Neural cell (in vitro differentiated cells): ENCODE data around the gene NPRL2. TPM values are rescaled to one million over a fixed set of nuclear protein-coding genes. Genes with fewer than 3 reads are reported as not detected.

Source experiments
- H2AFZ ChIP-seq: fragments of 200-600, 300-800 bp; sonication (generic), shearing (Covaris generic); 2 replicates; pipeline ENCODE4 v1.6.0; 2014; ENCODE audit warnings: low read depth, mild to moderate bottlenecking, antibody characterized with exemption, low read length, moderate library complexity
- H3F3A ChIP-seq: fragments of 200-600 bp; shearing (Covaris generic); 2 replicates; pipeline ENCODE4 v1.6.1; 2016; ENCODE audit warnings: mild to moderate bottlenecking, moderate library complexity, mixed read lengths, antibody characterized with exemption, low read length; ENCODE audit not compliant: insufficient read depth, poor library complexity, severe bottlenecking
- H3K27ac ChIP-seq: fragments of 200-600, 300-800 bp; sonication (generic), shearing (Covaris generic); 2 replicates; pipeline ENCODE4 v1.5.1; 2014; ENCODE audit warnings: mild to moderate bottlenecking, low read length, moderate library complexity
- H3K27me3 ChIP-seq: fragments of 300-800, 200-600 bp; sonication (generic), shearing (Covaris generic); 2 replicates; pipeline ENCODE4 v1.6.0; 2014; ENCODE audit warnings: mild to moderate bottlenecking, low read depth, low read length, moderate library complexity; ENCODE audit not compliant: insufficient read depth
- H3K36me3 ChIP-seq: fragments of 300-800, 200-600 bp; sonication (generic), shearing (Covaris generic); 2 replicates; pipeline ENCODE4 v1.5.1; 2014; ENCODE audit warnings: mild to moderate bottlenecking, antibody characterized with exemption, low read length, moderate library complexity; ENCODE audit not compliant: insufficient read depth
- H3K4me2 ChIP-seq: fragments of 300-800, 200-600 bp; sonication (generic), shearing (Covaris generic); 2 replicates; pipeline ENCODE4 v1.6.0; 2014; ENCODE audit warnings: mild to moderate bottlenecking, low read length
- H3K4me3 ChIP-seq: fragments of 300-800, 200-600 bp; sonication (generic), shearing (Covaris generic); 2 replicates; pipeline ENCODE4 v1.5.1; 2014; ENCODE audit warnings: mild to moderate bottlenecking, low read length, moderate library complexity
- H3K79me2 ChIP-seq: fragments of 200-600 bp; shearing (Covaris generic); replicated peaks from 2 replicates; pipeline ENCODE4 v1.6.0; 2014; ENCODE audit warnings: mild to moderate bottlenecking, low read length, moderate library complexity; ENCODE audit not compliant: insufficient read depth
- H3K9ac ChIP-seq: fragments of 300-800, 200-600 bp; sonication (generic), shearing (Covaris generic); 2 replicates; pipeline ENCODE4 v1.6.1; 2016; ENCODE audit warnings: mild to moderate bottlenecking, low read length, mixed read lengths
- H3K9me2 ChIP-seq: fragments of 200-600 bp; shearing (Covaris generic); 2 replicates; pipeline ENCODE4 v1.6.1; 2016; ENCODE audit warnings: mild to moderate bottlenecking, low read length, mixed read lengths; ENCODE audit not compliant: insufficient read depth
- H3K9me3 ChIP-seq: fragments of 200-600, 300-800 bp; sonication (generic), shearing (Covaris generic); 2 replicates; pipeline ENCODE4 v1.6.1; 2016; ENCODE audit warnings: mild to moderate bottlenecking, mixed run types, low read length, moderate library complexity, mixed read lengths
- H4K20me1 ChIP-seq: fragments of 200-600 bp; shearing (Covaris generic); 2 replicates; pipeline ENCODE4 v1.6.1; 2016; ENCODE audit warnings: mild to moderate bottlenecking, mixed run types; ENCODE audit not compliant: insufficient read depth
- EP300 ChIP-seq: fragments of 450-650 bp; conservative IDR thresholded peaks from 2 replicates; pipeline ENCODE4 v1.6.1; 2014; ENCODE audit warnings: antibody characterized with exemption, mild to moderate bottlenecking, moderate library complexity; ENCODE audit not compliant: poor library complexity, severe bottlenecking
- EZH2 ChIP-seq: fragments of 200-600, 300-800 bp; shearing (Covaris generic), sonication (generic); IDR thresholded peaks from 2 replicates; pipeline ENCODE4 v1.6.1; 2014; ENCODE audit warnings: antibody characterized with exemption, low read length, borderline replicate concordance, mild to moderate bottlenecking; ENCODE audit not compliant: insufficient read depth, poor library complexity, severe bottlenecking
- MXI1 ChIP-seq: fragments of 450-650 bp; conservative IDR thresholded peaks from 2 replicates; pipeline ENCODE4 v1.6.1; 2014; ENCODE audit warnings: antibody characterized with exemption, mild to moderate bottlenecking; ENCODE audit not compliant: poor library complexity, severe bottlenecking
- POLR2AphosphoS5 ChIP-seq: IDR thresholded peaks from 2 replicates; pipeline ENCODE4 v1.6.1; 2012
- RAD21 ChIP-seq: fragments of 450-650 bp; conservative IDR thresholded peaks from 2 replicates; pipeline ENCODE4 v1.6.1; 2014; ENCODE audit warnings: antibody characterized with exemption, mild to moderate bottlenecking, moderate library complexity
- SMC3 ChIP-seq: fragments of 450-650 bp; conservative IDR thresholded peaks from 2 replicates; pipeline ENCODE4 v1.6.1; 2014; ENCODE audit warnings: antibody characterized with exemption, mild to moderate bottlenecking, moderate library complexity; ENCODE audit not compliant: poor library complexity
- TAF1 ChIP-seq: IDR thresholded peaks from 2 replicates; pipeline ENCODE4 v1.6.1; 2012; ENCODE audit warnings: low read depth
- polyA plus RNA-seq: library from polyadenylated mRNA; depleted of rRNA; stranded (reverse); fragments of >200 nt; gene quantifications from 2 replicates; pipeline ENCODE4 v1.2.3, GENCODE V29; 2014
- TF ChIP-seq, protein P1 (sequence below): fragments of 450-650 bp; IDR thresholded peaks from 2 replicates; pipeline ENCODE4 v1.5.1; 2014; ENCODE audit warnings: antibody characterized with exemption, mild to moderate bottlenecking, moderate library complexity; ENCODE audit not compliant: poor library complexity, severe bottlenecking
- TF ChIP-seq, protein P2 (sequence below): IDR thresholded peaks from 2 replicates; pipeline ENCODE4 v1.6.1; 2012; ENCODE audit warnings: borderline replicate concordance

NPRL2 gene
- polyA plus RNA-seq, 1 donor from 2014 or later = 118 TPM

DNA sequence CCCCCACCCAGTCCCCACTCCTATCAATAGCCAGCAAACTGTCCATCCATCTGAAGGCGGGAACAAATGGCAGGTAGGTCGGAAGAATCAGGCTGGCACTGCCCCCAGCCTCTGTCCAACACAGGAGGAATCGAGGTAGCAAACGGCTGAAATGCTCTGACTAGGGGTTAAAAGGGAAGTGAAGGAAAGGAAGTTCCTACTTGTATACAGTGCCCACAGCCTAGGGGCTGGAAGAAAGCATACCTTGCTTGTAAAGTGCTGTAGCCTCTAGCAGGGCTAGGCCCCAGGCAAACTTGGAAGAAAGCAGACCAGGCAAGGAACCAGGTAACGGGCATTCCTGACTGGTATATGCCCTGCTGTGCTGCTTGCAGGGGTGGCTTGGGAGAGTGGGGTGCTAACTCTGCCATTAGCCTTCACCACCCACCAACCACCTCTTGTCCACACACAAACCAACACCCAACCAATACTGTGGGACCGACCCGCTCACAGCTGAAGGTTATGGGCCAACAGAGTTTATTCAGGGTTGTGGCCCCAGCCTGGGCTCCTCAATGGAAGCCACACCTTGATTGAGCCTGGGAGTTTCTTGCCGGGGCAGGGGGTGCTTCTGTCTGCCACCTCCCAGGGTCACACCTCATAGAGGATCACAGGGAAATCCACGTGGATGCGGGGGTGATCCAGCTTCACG is 24.9 kb downstream of the NPRL2 start:
- Histone ChIP-seq H3K9me2 (no peaks in the 10 kb centered on the region), H3K79me2 (peaks cover 14% of the 10 kb centered on the region), H3K9ac (no peak overlapping the region), H3K4me2 (no peak overlapping the region), H3K27me3 (no peaks in the 10 kb centered on the region), H3K9me3 (no peaks in the 10 kb centered on the region), H3K4me3 (no peak overlapping the region), H3F3A (no peaks in the 10 kb centered on the region), H3K27ac (no peak overlapping the region), H4K20me1 (no peaks in the 10 kb centered on the region), H3K36me3 (no peaks in the 10 kb centered on the region), H2AFZ (no peak overlapping the region)
- TF ChIP-seq RAD21 (no peak), EP300 (no peak)

DNA sequence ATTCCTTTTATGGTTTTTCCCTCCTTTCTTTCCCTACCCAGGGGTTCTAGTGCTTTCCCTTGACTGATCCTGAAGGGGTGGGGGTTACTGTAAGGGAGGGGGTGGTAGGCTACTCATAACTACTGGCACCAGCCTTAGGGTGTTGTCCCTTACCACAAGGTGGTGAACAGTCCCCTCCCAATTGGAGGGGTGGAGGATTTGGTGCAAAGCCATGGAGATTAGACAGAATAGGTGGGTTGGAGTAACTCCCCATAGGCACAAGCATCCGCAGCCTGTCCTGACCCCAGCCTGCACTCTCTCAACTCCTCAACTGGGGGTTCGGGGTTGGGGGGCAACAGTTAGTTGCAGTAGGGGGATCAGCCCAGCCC is 25.5 kb downstream of the NPRL2 start:
- no peaks in the 10 kb centered on the region for H3K9me3 ChIP-seq
- no peak overlapping the region for H2AFZ ChIP-seq
- no peak overlapping the region for H3K4me2 ChIP-seq
- H4K20me1 ChIP-seq = no peaks in the 10 kb centered on the region
- no peaks in the 10 kb centered on the region for H3K9me2 ChIP-seq
- H3K27me3 ChIP-seq = no peaks in the 10 kb centered on the region
- H3F3A ChIP-seq = no peaks in the 10 kb centered on the region
- no peak overlapping the region for H3K27ac ChIP-seq
- no peak overlapping the region for H3K9ac ChIP-seq
- TF ChIP-seq, protein P1, sequence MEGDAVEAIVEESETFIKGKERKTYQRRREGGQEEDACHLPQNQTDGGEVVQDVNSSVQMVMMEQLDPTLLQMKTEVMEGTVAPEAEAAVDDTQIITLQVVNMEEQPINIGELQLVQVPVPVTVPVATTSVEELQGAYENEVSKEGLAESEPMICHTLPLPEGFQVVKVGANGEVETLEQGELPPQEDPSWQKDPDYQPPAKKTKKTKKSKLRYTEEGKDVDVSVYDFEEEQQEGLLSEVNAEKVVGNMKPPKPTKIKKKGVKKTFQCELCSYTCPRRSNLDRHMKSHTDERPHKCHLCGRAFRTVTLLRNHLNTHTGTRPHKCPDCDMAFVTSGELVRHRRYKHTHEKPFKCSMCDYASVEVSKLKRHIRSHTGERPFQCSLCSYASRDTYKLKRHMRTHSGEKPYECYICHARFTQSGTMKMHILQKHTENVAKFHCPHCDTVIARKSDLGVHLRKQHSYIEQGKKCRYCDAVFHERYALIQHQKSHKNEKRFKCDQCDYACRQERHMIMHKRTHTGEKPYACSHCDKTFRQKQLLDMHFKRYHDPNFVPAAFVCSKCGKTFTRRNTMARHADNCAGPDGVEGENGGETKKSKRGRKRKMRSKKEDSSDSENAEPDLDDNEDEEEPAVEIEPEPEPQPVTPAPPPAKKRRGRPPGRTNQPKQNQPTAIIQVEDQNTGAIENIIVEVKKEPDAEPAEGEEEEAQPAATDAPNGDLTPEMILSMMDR = no peak
- no peak for TF ChIP-seq MXI1
- TF ChIP-seq TAF1 = no peak
- no peak for TF ChIP-seq RAD21
- TF ChIP-seq, protein P2, sequence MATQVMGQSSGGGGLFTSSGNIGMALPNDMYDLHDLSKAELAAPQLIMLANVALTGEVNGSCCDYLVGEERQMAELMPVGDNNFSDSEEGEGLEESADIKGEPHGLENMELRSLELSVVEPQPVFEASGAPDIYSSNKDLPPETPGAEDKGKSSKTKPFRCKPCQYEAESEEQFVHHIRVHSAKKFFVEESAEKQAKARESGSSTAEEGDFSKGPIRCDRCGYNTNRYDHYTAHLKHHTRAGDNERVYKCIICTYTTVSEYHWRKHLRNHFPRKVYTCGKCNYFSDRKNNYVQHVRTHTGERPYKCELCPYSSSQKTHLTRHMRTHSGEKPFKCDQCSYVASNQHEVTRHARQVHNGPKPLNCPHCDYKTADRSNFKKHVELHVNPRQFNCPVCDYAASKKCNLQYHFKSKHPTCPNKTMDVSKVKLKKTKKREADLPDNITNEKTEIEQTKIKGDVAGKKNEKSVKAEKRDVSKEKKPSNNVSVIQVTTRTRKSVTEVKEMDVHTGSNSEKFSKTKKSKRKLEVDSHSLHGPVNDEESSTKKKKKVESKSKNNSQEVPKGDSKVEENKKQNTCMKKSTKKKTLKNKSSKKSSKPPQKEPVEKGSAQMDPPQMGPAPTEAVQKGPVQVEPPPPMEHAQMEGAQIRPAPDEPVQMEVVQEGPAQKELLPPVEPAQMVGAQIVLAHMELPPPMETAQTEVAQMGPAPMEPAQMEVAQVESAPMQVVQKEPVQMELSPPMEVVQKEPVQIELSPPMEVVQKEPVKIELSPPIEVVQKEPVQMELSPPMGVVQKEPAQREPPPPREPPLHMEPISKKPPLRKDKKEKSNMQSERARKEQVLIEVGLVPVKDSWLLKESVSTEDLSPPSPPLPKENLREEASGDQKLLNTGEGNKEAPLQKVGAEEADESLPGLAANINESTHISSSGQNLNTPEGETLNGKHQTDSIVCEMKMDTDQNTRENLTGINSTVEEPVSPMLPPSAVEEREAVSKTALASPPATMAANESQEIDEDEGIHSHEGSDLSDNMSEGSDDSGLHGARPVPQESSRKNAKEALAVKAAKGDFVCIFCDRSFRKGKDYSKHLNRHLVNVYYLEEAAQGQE = no peak
- no peak for TF ChIP-seq EP300
- no peak for TF ChIP-seq EZH2
- no peak for TF ChIP-seq POLR2AphosphoS5
- TF ChIP-seq SMC3 = no peak
- H3K4me3 ChIP-seq = no peak overlapping the region
- H3K36me3 ChIP-seq = no peaks in the 10 kb centered on the region
- H3K79me2 ChIP-seq = peaks cover 19% of the 10 kb centered on the region
